IPS-18a (cell line): Measurements from ENCODE around the gene RRP1B.

Experiments used
- H3K27ac ChIP-seq: one replicate; pipeline ENCODE4 v1.5.1; 2013; ENCODE audit warnings: low read length
- H3K27me3 ChIP-seq: one replicate; pipeline ENCODE4 v1.6.1; 2013; ENCODE audit warnings: mild to moderate bottlenecking, low read length; ENCODE audit not compliant: control insufficient read depth, insufficient read depth
- H3K36me3 ChIP-seq: one replicate; pipeline ENCODE4 v1.6.1; 2013; ENCODE audit warnings: low read depth, low read length; ENCODE audit not compliant: control insufficient read depth
- H3K4me1 ChIP-seq: one replicate; pipeline ENCODE4 v1.6.1; 2013; ENCODE audit warnings: low read depth, low read length; ENCODE audit not compliant: control insufficient read depth
- H3K4me3 ChIP-seq: one replicate; pipeline ENCODE4 v1.5.1; 2013; ENCODE audit warnings: low read length
- H3K9ac ChIP-seq: one replicate; pipeline ENCODE4 v1.6.1; 2013; ENCODE audit warnings: mild to moderate bottlenecking, low read length, moderate library complexity
- H3K9me3 ChIP-seq: one replicate; pipeline ENCODE4 v1.6.1; 2013; ENCODE audit warnings: low read depth, low read length; ENCODE audit not compliant: control insufficient read depth

The RRP1B gene

DNA sequence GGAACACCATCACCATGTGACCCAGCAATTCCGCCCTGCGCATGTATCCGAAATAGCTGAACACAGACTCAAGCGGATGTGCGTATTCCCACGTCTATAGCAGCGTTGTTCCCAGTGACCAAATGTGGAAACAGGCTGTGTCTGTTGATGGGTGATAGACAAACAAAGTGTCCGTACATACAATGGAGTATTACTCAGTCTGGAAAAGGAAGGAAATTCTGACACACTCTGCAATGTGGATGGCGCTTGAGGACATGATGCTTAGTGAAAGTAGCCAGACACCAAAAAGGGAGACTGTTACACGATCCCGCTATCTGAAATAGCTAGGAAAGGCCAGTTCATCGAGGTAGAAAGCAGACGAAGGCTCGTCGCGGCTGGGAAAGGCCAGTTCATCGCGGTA, 85.4 kb downstream of the RRP1B start:
- Histone ChIP-seq H3K9ac (no peak overlapping the region), H3K4me3 (no peak overlapping the region), H3K27me3 (no peaks in the 10 kb centered on the region), H3K36me3 (peaks cover 18% of the 10 kb centered on the region), H3K9me3 (no peaks in the 10 kb centered on the region), H3K27ac (no peak overlapping the region), H3K4me1 (no peaks in the 10 kb centered on the region)
